ENCODE results near the gene ZNF19.

The ZNF19 gene

GRCh38 chr16:71441348-71442050 is 47.6 kb downstream of the ZNF19 start:
- no peak for DNase-seq (ENCODE audit: low spot score)

- DNase-seq (ENCODE audit: low spot score) = no peak
These were observed 48.3 kb downstream of the ZNF19 start for GRCh38 chr16:71440669-71441347.

GRCh38 chr16:71439523-71439922 is 49.6 kb downstream of the ZNF19 start:
- DNase-seq (ENCODE audit: low spot score) = no peak

GRCh38 chr16:71436473-71436872 is 52.7 kb downstream of the ZNF19 start:
- no peak for DNase-seq (ENCODE audit: low spot score)

GRCh38 chr16:71432906-71433305 is 56.2 kb downstream of the ZNF19 start:
- no peak for DNase-seq (ENCODE audit: low spot score)

- DNase-seq (ENCODE audit: low spot score) = no peak
These were observed 57.1 kb downstream of the ZNF19 start for GRCh38 chr16:71431991-71432390.

- DNase-seq (ENCODE audit: low spot score) = no peak
These were observed 57.9 kb downstream of the ZNF19 start for GRCh38 chr16:71431176-71431575.

GRCh38 chr16:71430744-71431143 is 58.4 kb downstream of the ZNF19 start:
- DNase-seq (ENCODE audit: low spot score) = no peak

- DNase-seq (ENCODE audit: low spot score) = no peak
These were observed 59.5 kb downstream of the ZNF19 start for GRCh38 chr16:71429581-71429980.

- DNase-seq (ENCODE audit: low spot score) = no peak
These were observed 60.2 kb downstream of the ZNF19 start for GRCh38 chr16:71428883-71429282.

- no peak for DNase-seq (ENCODE audit: low spot score)
These were observed 60.7 kb downstream of the ZNF19 start for GRCh38 chr16:71428385-71428784.

- no peak for DNase-seq (ENCODE audit: low spot score)
These were observed 62.1 kb downstream of the ZNF19 start for GRCh38 chr16:71426880-71427615.

- DNase-seq (ENCODE audit: low spot score) = peak; percentile 95
These were observed 62.9 kb downstream of the ZNF19 start for GRCh38 chr16:71426069-71426879.

GRCh38 chr16:71425746-71426068 is 63.4 kb downstream of the ZNF19 start:
- no peak for DNase-seq (ENCODE audit: low spot score)

GRCh38 chr16:71424626-71425025 is 64.5 kb downstream of the ZNF19 start:
- no peak for DNase-seq (ENCODE audit: low spot score)

- no peak for DNase-seq (ENCODE audit: low spot score)
These were observed 65.3 kb downstream of the ZNF19 start for GRCh38 chr16:71423865-71424264.
